Colonic mucosa (tissue), 4 donors: ENCODE data around the gene AMN. TPM values are rescaled to one million over a fixed set of nuclear protein-coding genes. Genes with fewer than 3 reads are reported as not detected.
A peak's percentile ranks its signal among the peaks of the same experiment; 100 is the strongest.

ENCODE experiments used
- DNase-seq: peaks from one replicate; pipeline ENCODE4 v3.0.0-alpha.2; 2020
- H3K27ac ChIP-seq: fragments of 200-600 bp; one replicate; pipeline ENCODE4 v1.8.0; 2021
- H3K27me3 ChIP-seq: fragments of 200-600 bp; one replicate; pipeline ENCODE4 v1.8.0; 2021
- H3K36me3 ChIP-seq: fragments of 200-600 bp; one replicate; pipeline ENCODE4 v1.8.0; 2021
- H3K4me1 ChIP-seq: fragments of 200-600 bp; one replicate; pipeline ENCODE4 v1.8.0; 2021; ENCODE audit warnings: mild to moderate bottlenecking
- H3K4me3 ChIP-seq: fragments of 200-600 bp; one replicate; pipeline ENCODE4 v1.8.0; 2021
- H3K9ac ChIP-seq, 2 donors: one replicate each; pipeline ENCODE4 v1.7.0; 2013; ENCODE audit warnings: control low read depth in 2 of 2, low read depth in 2 of 2, low read length in 2 of 2
- H3K9me3 ChIP-seq: fragments of 200-600 bp; one replicate; pipeline ENCODE4 v1.8.0; 2021
- intact Hi-C: fragments of 100-400 bp; cut with DNase I; formaldehyde crosslinking; loops from one replicate; pipeline ENCODE4 v1.14.1; 2022
- total RNA-seq, 2 donors: library from RNA; stranded (reverse); fragmentation: NEBNext Ultra II Directional in 1 of 2; extraction: Animal tissue kit (Norgen Biotek cat#: 25700) in 1 of 2; gene quantifications; one replicate each; pipeline ENCODE4 v1.2.1, GENCODE V29; 2021
- TF ChIP-seq, protein P1 (sequence below): fragments of 200-600 bp; IDR thresholded peaks from one replicate; pipeline ENCODE4 v1.8.0; 2022; ENCODE audit warnings: antibody characterized with exemption, mild to moderate bottlenecking
- donor health status: healthy.
- donor health status: DM: no; HTN: no; CAD: no.
- donor health status: DM: no; HTN: no; CAD: no.

AMN gene
- total RNA-seq, 2 donors from 2014 or later, result 186 to 239 TPM

DNA sequence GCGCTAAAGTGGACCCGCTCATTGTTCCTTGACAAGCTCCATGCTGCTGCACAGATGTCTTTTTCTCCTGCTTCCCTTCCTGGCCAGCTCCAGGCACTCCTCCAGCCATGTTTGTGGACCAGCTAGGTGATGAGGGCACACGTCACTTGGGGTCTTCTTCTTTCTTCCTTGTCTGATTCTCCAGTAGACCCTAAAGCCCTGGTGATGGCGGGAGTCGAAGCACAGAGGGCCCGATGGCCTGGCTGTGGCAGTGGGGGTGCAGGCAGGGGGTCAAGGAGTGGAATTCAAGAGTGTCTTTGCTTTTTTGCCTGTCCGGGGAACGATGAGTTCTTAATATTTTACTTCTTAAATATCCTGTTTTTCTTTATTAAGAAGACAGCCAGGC is 23.0 kb upstream of the AMN start:
- H3K9ac ChIP-seq, result no peak overlapping the region
- H3K4me3 ChIP-seq, result no peak overlapping the region
- no peaks in the 10 kb centered on the region for H3K4me1 ChIP-seq
- H3K36me3 ChIP-seq, result peaks cover 8% of the 10 kb centered on the region
- H3K27me3 ChIP-seq, result no peaks in the 10 kb centered on the region
- TF ChIP-seq, protein P1, sequence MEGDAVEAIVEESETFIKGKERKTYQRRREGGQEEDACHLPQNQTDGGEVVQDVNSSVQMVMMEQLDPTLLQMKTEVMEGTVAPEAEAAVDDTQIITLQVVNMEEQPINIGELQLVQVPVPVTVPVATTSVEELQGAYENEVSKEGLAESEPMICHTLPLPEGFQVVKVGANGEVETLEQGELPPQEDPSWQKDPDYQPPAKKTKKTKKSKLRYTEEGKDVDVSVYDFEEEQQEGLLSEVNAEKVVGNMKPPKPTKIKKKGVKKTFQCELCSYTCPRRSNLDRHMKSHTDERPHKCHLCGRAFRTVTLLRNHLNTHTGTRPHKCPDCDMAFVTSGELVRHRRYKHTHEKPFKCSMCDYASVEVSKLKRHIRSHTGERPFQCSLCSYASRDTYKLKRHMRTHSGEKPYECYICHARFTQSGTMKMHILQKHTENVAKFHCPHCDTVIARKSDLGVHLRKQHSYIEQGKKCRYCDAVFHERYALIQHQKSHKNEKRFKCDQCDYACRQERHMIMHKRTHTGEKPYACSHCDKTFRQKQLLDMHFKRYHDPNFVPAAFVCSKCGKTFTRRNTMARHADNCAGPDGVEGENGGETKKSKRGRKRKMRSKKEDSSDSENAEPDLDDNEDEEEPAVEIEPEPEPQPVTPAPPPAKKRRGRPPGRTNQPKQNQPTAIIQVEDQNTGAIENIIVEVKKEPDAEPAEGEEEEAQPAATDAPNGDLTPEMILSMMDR, result no peak
- DNase-seq, result no peak
- intact Hi-C loops, result no loop called here
- H3K9me3 ChIP-seq, result no peaks in the 10 kb centered on the region
- no peak overlapping the region for H3K27ac ChIP-seq

DNA sequence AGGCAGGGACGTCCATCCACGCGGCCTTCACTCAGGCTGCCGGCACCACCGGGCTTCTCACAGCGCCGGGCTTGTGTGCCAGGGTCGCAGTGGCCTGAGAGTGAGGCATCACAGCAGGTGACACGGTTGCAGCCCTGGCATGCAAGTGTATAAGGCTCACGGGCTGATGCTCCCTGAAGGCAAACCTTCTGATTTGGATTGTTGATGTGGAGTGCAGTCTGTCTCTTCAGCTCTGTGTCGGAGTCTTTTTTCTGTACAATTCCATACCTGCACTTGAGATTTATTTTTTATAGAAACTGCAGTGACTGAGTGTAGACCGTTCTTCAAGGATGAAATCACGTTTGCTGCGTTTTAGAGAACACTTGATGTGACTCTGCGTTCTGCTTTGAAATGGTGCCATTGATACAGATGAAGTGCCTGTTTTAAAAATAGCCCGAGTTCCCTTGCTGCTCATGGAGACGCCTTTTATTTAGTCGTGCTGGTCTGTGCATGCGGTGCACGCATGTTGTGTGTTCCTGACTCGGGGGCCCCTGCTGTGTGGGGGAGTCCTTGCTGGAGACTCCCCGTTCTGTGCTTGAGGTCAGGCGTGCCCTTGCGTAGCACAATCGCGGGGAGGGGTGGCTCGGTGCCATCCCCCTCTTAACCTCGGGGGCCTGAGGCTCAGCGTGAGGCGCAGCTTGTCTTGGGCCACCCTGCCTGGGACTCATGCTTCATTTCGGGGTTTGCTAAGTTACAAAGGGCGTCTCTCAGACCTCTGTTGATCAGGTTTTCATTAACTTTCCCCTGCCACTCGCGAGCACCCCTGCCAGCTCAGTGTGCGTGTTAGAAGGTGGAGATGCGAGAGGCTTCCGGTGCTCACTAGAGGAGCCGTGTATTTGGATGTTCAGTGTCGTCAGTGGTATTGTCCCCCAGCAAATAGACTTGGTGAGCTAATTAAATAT is 21.6 kb upstream of the AMN start:
- H3K27me3 ChIP-seq, result no peaks in the 10 kb centered on the region
- TF ChIP-seq, protein P1, result no peak
- H3K9me3 ChIP-seq, result no peaks in the 10 kb centered on the region
- no peak overlapping the region for H3K4me3 ChIP-seq
- peaks cover 8% of the 10 kb centered on the region for H3K36me3 ChIP-seq
- no peak for DNase-seq
- no peak overlapping the region for H3K9ac ChIP-seq
- no peaks in the 10 kb centered on the region for H3K4me1 ChIP-seq
- intact Hi-C loops, result no loop called here
- no peak overlapping the region for H3K27ac ChIP-seq

DNA sequence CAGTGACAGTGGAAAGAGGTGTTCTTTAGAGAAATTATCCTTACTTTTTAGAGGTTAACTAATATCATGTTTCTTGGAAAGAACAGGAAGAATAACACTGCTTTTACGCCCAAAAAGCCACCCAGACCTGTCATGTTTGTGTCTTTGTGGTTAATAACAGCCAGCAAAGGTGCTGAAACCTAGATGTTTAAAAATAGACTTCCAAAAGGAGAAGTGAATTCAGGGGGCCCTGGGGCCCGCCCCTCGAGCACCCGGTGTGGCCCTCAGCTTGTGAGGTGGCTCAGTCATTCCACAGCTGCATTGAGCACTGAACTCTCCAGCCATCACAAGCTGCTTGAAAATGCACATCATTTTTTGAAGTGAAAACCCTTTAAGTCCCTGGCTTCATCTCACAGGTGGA is 20.8 kb upstream of the AMN start:
- no peaks in the 10 kb centered on the region for H3K4me1 ChIP-seq
- no peak overlapping the region for H3K4me3 ChIP-seq
- H3K9ac ChIP-seq, result peak overlapping the region; percentile 15 to 20
- no peak for DNase-seq
- H3K27me3 ChIP-seq, result no peaks in the 10 kb centered on the region
- peaks cover 8% of the 10 kb centered on the region for H3K36me3 ChIP-seq
- intact Hi-C loops, result no loop called here
- H3K27ac ChIP-seq, result no peak overlapping the region
- no peaks in the 10 kb centered on the region for H3K9me3 ChIP-seq
- TF ChIP-seq, protein P1, result no peak

DNA sequence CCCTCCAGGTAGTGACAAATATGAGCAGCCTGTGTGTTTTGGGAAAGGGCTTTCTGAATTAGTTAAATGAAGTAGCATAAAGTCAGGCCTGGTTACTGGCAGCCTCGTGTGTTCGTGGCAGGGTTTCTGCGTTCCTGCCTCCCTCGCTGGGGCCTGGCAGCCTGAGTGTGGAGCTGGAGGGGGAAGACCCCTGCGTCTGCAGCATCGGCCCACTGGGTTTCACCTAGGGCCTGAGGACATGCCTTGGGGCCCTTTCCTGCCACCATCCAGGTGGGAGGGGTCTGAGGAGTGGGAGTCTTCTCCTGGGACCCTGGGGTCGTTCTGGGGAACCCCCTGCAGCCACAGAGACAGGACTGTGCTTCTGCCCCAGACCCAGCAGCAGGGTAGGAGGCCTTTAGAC is 20.4 kb upstream of the AMN start:
- DNase-seq, result no peak
- Histone ChIP-seq H3K4me3 (no peak overlapping the region), H3K36me3 (peaks cover 8% of the 10 kb centered on the region), H3K27ac (no peak overlapping the region), H3K27me3 (no peaks in the 10 kb centered on the region), H3K4me1 (no peaks in the 10 kb centered on the region), H3K9ac (peak overlapping the region; percentile 15 to 20), H3K9me3 (no peaks in the 10 kb centered on the region)
- intact Hi-C loops, result no loop called here
- TF ChIP-seq, protein P1, result no peak

DNA sequence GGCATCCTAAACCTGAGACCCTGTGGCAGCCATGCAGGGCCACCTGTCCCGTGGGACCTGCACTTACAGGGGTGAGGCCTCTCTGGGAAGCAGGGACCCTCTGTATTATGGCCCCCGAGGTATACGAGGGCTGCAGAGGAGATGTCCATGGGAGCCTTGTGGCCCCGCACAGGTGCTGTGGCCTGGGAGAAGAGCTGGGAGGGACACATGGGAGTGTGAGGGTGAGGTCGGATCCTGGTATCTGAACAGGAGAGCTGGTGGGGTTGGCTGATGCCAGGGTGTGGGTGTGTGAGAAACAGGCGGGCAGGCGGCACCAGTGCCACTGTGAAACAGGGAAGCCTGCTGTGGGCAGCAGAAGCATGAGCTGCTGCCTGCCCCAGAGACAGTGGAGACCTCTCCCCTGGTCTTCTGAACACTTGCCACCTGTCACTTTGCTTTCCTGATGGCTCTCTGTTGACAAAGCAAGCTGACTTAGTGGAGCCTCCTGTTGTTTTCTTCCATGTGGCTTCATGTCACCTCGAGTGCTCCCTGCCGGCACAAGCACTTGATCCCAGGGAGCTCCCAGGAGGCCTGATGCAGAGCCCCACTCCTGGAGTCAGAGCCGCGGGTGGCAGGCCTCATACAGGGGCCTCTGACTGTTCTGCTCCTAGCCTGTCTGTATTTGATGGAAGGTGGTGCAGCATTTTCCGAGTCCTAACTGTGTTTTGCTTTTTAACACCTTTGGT is 19.8 kb upstream of the AMN start:
- TF ChIP-seq, protein P1, result no peak
- Histone ChIP-seq H3K9me3 (no peaks in the 10 kb centered on the region), H3K27me3 (no peaks in the 10 kb centered on the region), H3K4me1 (no peaks in the 10 kb centered on the region), H3K9ac (no peak overlapping the region), H3K4me3 (no peak overlapping the region), H3K27ac (no peak overlapping the region), H3K36me3 (peaks cover 8% of the 10 kb centered on the region)
- intact Hi-C loops, result no loop called here
- DNase-seq, result no peak
